ENCODE measurements around the gene EIF3B. TPM values are rescaled to one million over a fixed set of nuclear protein-coding genes. Genes with fewer than 3 reads are reported as not detected.
"Not testable (repeated sequence)": the region's sequence is repeated elsewhere in the genome, so short reads cannot be mapped to it uniquely, and the experiment has no call there.

The EIF3B gene
- total RNA-seq, 1 experiment from 2014 or later, result 205 TPM

- H3K4me3 ChIP-seq; H3K27me3 ChIP-seq; DNase-seq; H3K4me1 ChIP-seq; H3K27ac ChIP-seq; H3K9me3 ChIP-seq (replicated peaks): not testable (repeated sequence)
- H3K36me3 ChIP-seq, result peaks cover 82% of the 10 kb centered on the region
These were observed 23.5 kb downstream of the EIF3B start for GRCh38 chr7:2378125-2378524.

- H3K4me3 ChIP-seq, result no peak overlapping the region
- H3K9me3 ChIP-seq (replicated peaks), result no peaks in the 10 kb centered on the region
- peaks cover 72% of the 10 kb centered on the region for H3K36me3 ChIP-seq
- H3K27ac ChIP-seq, result no peak overlapping the region
- H3K27me3 ChIP-seq, result no peaks in the 10 kb centered on the region
- no peak for DNase-seq
- no peaks in the 10 kb centered on the region for H3K4me1 ChIP-seq
These were observed 24.5 kb downstream of the EIF3B start for GRCh38 chr7:2379161-2379560.

GRCh38 chr7:2379821-2380450 is 25.3 kb downstream of the EIF3B start:
- Histone ChIP-seq H3K4me3 (no peak overlapping the region), H3K27me3 (no peaks in the 10 kb centered on the region), H3K4me1 (no peaks in the 10 kb centered on the region), H3K27ac (no peak overlapping the region), H3K9me3 (replicated peaks) (no peaks in the 10 kb centered on the region), H3K36me3 (peaks cover 64% of the 10 kb centered on the region)
- DNase-seq, result no peak

GRCh38 chr7:2380461-2380860 is 25.8 kb downstream of the EIF3B start:
- H3K4me1 ChIP-seq, result no peaks in the 10 kb centered on the region
- no peaks in the 10 kb centered on the region for H3K27me3 ChIP-seq
- no peak for DNase-seq
- no peak overlapping the region for H3K27ac ChIP-seq
- H3K9me3 ChIP-seq (replicated peaks), result no peaks in the 10 kb centered on the region
- no peak overlapping the region for H3K4me3 ChIP-seq
- H3K36me3 ChIP-seq, result peaks cover 59% of the 10 kb centered on the region

- Histone ChIP-seq H3K27ac (no peak overlapping the region), H3K9me3 (replicated peaks) (no peaks in the 10 kb centered on the region), H3K4me3 (no peak overlapping the region), H3K4me1 (no peaks in the 10 kb centered on the region), H3K36me3 (peaks cover 51% of the 10 kb centered on the region), H3K27me3 (no peaks in the 10 kb centered on the region)
- DNase-seq, result no peak
These were observed 26.6 kb downstream of the EIF3B start for GRCh38 chr7:2381227-2381626.

- Histone ChIP-seq H3K9me3 (replicated peaks) (no peaks in the 10 kb centered on the region), H3K27me3 (no peaks in the 10 kb centered on the region), H3K4me3 (no peak overlapping the region), H3K36me3 (peaks cover 43% of the 10 kb centered on the region), H3K4me1 (no peaks in the 10 kb centered on the region), H3K27ac (no peak overlapping the region)
- DNase-seq, result no peak
These were observed 27.4 kb downstream of the EIF3B start for GRCh38 chr7:2381881-2382509.

- no peak overlapping the region for H3K4me3 ChIP-seq
- H3K36me3 ChIP-seq, result peaks cover 38% of the 10 kb centered on the region
- no peak overlapping the region for H3K27ac ChIP-seq
- no peak for DNase-seq
- H3K4me1 ChIP-seq, result no peaks in the 10 kb centered on the region
- H3K9me3 ChIP-seq (replicated peaks), result no peaks in the 10 kb centered on the region
- no peaks in the 10 kb centered on the region for H3K27me3 ChIP-seq
These were observed 29.1 kb downstream of the EIF3B start for GRCh38 chr7:2383543-2384274.

GRCh38 chr7:2384354-2385243 is 30.0 kb downstream of the EIF3B start:
- no peak overlapping the region for H3K4me3 ChIP-seq
- H3K9me3 ChIP-seq (replicated peaks), result no peaks in the 10 kb centered on the region
- H3K27me3 ChIP-seq, result no peaks in the 10 kb centered on the region
- no peaks in the 10 kb centered on the region for H3K4me1 ChIP-seq
- H3K27ac ChIP-seq, result no peak overlapping the region
- H3K36me3 ChIP-seq, result peaks cover 29% of the 10 kb centered on the region
- no peak for DNase-seq

GRCh38 chr7:2386122-2386521 is 31.5 kb downstream of the EIF3B start:
- not testable (repeated sequence) for H3K27me3 ChIP-seq; H3K27ac ChIP-seq; H3K9me3 ChIP-seq (replicated peaks); DNase-seq; H3K4me3 ChIP-seq; H3K4me1 ChIP-seq
- peaks cover 15% of the 10 kb centered on the region for H3K36me3 ChIP-seq

GRCh38 chr7:2386964-2387669 is 32.5 kb downstream of the EIF3B start:
- no peaks in the 10 kb centered on the region for H3K27me3 ChIP-seq
- no peak overlapping the region for H3K4me3 ChIP-seq
- H3K9me3 ChIP-seq (replicated peaks), result no peaks in the 10 kb centered on the region
- H3K4me1 ChIP-seq, result no peaks in the 10 kb centered on the region; the same call in 1 of the 2 replicates
- DNase-seq, result no peak
- no peak overlapping the region for H3K27ac ChIP-seq
- peaks cover 5% of the 10 kb centered on the region for H3K36me3 ChIP-seq

- Histone ChIP-seq H3K27me3 (no peaks in the 10 kb centered on the region), H3K9me3 (replicated peaks) (no peaks in the 10 kb centered on the region), H3K36me3 (no peaks in the 10 kb centered on the region), H3K4me3 (no peak overlapping the region), H3K4me1 (no peaks in the 10 kb centered on the region; the same call in 1 of the 2 replicates), H3K27ac (no peak overlapping the region)
- no peak for DNase-seq
These were observed 33.4 kb downstream of the EIF3B start for GRCh38 chr7:2387897-2388636.

GRCh38 chr7:2388637-2388954 is 34.0 kb downstream of the EIF3B start:
- Histone ChIP-seq H3K36me3 (no peaks in the 10 kb centered on the region), H3K27ac (no peak overlapping the region)
- no peak for DNase-seq

GRCh38 chr7:2390020-2390816 is 35.6 kb downstream of the EIF3B start:
- H3K36me3 ChIP-seq; H3K27me3 ChIP-seq; H3K4me1 ChIP-seq; H3K27ac ChIP-seq; H3K9me3 ChIP-seq (replicated peaks); H3K4me3 ChIP-seq: not testable (repeated sequence)
- DNase-seq, result peak; percentile 54 to 58

More at GRCh38 chr7:2388637-2388954, 34.0 kb downstream of the EIF3B start:
- H3K9me3 ChIP-seq (replicated peaks), result no peaks in the 10 kb centered on the region
- H3K27me3 ChIP-seq, result no peaks in the 10 kb centered on the region
- no peak overlapping the region for H3K4me3 ChIP-seq
- no peaks in the 10 kb centered on the region; the same call in 1 of the 2 replicates for H3K4me1 ChIP-seq

All from SJCRH30 (cell line).